ENCODE measurements around the gene PDZK1.
"Not testable (repeated sequence)": the region's sequence is repeated elsewhere in the genome, so short reads cannot be mapped to it uniquely, and the experiment has no call there.

The PDZK1 gene

DNA sequence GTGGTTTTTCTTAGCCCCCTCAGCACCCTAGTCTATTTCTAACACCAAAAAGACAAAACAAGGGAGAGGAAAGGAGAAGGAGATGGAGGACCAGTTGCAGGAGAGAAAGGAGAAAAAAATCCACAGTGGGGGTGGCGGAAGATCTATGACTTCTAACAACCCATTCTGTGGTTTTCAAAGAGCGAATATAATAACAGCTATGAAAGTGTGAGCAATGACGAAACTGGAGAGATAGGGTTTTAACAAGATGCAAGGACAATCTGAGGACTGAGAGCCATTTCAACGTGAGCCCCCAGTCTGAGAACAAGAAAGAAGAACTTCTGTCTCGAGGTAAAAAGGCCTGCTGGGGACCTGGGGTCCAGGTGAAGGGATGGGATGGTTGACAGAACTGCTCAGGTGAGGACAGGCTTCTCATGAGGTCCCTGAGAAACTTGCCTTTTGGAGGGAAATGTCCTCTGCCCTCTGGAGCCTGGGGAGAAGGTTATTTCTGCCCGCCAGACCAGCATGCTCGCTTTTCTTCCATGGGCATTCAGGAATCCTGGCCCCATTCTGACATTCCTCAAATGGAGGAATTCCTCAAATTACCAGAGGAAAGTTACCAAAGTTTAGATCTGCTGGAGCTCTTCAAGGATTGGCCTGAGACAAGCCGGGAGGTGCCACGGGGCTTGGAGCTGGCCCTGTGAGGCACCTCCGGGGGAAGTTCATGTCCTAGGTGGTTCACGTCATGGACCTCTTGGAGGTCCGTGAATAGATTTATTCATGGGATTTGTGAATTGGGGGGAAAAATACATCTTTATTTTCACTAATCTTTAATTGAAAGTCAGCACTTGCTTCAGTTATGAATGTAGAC, 12.3 kb upstream of the PDZK1 start, which contains the start of gene CD160:
Gene CD160 (plus strand): TSS at position 270 of the 850 bp plus-strand sequence. CDS start 8,829 bp downstream, outside the sequence.
- TF ChIP-seq, protein P1, sequence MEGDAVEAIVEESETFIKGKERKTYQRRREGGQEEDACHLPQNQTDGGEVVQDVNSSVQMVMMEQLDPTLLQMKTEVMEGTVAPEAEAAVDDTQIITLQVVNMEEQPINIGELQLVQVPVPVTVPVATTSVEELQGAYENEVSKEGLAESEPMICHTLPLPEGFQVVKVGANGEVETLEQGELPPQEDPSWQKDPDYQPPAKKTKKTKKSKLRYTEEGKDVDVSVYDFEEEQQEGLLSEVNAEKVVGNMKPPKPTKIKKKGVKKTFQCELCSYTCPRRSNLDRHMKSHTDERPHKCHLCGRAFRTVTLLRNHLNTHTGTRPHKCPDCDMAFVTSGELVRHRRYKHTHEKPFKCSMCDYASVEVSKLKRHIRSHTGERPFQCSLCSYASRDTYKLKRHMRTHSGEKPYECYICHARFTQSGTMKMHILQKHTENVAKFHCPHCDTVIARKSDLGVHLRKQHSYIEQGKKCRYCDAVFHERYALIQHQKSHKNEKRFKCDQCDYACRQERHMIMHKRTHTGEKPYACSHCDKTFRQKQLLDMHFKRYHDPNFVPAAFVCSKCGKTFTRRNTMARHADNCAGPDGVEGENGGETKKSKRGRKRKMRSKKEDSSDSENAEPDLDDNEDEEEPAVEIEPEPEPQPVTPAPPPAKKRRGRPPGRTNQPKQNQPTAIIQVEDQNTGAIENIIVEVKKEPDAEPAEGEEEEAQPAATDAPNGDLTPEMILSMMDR (IDR thresholded peaks at IDR 0.05; ENCODE audit: borderline replicate concordance, control extremely low read depth, extremely low read depth, insufficient read depth, missing control alignments) = no peak
- in situ Hi-C loops (cut with MboI; ENCODE audit: low sequenced_read_pairs, unreplicated experiment) = no loop called here
- DNase-seq (ENCODE audit: low spot score) = peak; percentile 57

- in situ Hi-C loops (cut with MboI; ENCODE audit: low sequenced_read_pairs, unreplicated experiment); DNase-seq (ENCODE audit: low spot score): not testable (repeated sequence)
These were observed 11.3 kb upstream of the PDZK1 start for GRCh38 chr1:145718465-145718864.

DNA sequence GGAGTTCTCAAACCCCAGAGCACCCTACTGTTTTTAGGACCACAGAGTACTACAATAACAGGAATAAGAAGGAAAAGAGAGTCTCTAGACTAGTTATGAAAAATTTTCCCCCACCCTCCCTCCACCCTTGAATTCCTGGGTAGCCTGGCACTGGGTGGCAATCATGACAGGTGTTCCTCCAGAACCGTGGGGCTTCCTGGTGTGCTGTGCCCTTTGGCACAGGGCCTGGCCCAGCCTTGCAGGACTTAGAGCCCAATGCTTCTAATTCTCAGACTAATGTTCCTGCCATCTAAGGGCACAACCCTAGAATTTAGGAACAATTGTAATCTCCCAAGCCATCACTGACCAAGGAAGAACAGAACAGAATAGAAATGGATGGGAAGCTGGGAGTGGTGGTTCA, 10.7 kb upstream of the PDZK1 start:
- DNase-seq (ENCODE audit: low spot score) = no peak
- TF ChIP-seq, protein P1 (IDR thresholded peaks at IDR 0.05; ENCODE audit: borderline replicate concordance, control extremely low read depth, extremely low read depth, insufficient read depth, missing control alignments) = no peak
- in situ Hi-C loops (cut with MboI; ENCODE audit: low sequenced_read_pairs, unreplicated experiment) = no loop called here

DNA sequence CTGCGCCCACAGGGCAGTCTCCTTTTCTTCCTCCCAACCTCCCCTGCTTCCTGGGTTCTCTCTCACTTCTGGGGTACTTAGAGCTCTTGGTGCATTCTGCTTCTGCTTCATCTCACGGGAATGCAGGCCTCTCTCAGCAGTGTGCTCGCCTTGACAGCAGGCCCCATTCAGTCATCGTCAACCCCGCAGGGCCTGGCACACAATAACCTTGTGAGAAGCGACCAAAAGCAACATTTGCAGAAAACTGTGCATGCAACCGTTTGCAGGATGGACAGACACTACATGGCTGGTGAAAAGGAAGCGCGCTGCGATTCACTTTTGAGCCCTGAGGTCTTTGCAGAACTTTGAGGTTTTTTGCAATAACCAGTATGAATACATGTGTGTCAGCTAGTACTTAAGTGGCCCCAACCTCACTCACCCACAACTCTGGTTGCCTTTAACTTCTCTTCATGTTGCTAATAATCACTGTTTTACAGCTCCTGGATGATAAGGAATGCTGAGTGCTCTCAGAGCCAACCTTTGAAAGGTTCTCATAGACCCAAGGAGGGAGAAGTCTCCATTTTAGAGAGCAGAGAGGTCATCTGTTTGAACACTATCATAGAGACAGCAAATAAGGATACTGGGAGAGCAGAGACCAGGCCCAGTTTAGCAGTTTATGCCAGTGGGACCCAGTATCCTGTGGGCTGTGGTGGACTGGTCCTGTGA, 9.6 kb upstream of the PDZK1 start:
- no peak for DNase-seq (ENCODE audit: low spot score)
- TF ChIP-seq, protein P1 (IDR thresholded peaks at IDR 0.05; ENCODE audit: borderline replicate concordance, control extremely low read depth, extremely low read depth, insufficient read depth, missing control alignments) = no peak
- in situ Hi-C loops (cut with MboI; ENCODE audit: low sequenced_read_pairs, unreplicated experiment) = no loop called here

- in situ Hi-C loops (cut with MboI; ENCODE audit: low sequenced_read_pairs, unreplicated experiment) = no loop called here
- TF ChIP-seq, protein P1 (IDR thresholded peaks at IDR 0.05; ENCODE audit: borderline replicate concordance, control extremely low read depth, extremely low read depth, insufficient read depth, missing control alignments) = no peak
- DNase-seq (ENCODE audit: low spot score) = no peak
These were observed 7.5 kb upstream of the PDZK1 start for GRCh38 chr1:145714524-145715111.

GRCh38 chr1:145711213-145711651, 4.1 kb upstream of the PDZK1 start:
- no peak for DNase-seq (ENCODE audit: low spot score)
- TF ChIP-seq, protein P1 (IDR thresholded peaks at IDR 0.05; ENCODE audit: borderline replicate concordance, control extremely low read depth, extremely low read depth, insufficient read depth, missing control alignments) = no peak
- in situ Hi-C loops (cut with MboI; ENCODE audit: low sequenced_read_pairs, unreplicated experiment) = no loop called here

Data from GM13976 (cell line).